GM06990 (cell line): ENCODE data around the gene CYP27B1.

Experiments used
- DNase-seq: peaks from one replicate; pipeline ENCODE4 v3.0.0-alpha.2; 2011; ENCODE audit not compliant: insufficient read length; ENCODE audit errors: extremely low read depth
- H3K27me3 ChIP-seq: replicated peaks from 2 replicates; pipeline ENCODE4 v1.6.0; 2011; ENCODE audit warnings: low read length; ENCODE audit not compliant: control insufficient read depth, insufficient read depth
- H3K36me3 ChIP-seq: 2 replicates; pipeline ENCODE4 v1.5.1; 2011; ENCODE audit warnings: low read length; ENCODE audit not compliant: control insufficient read depth, insufficient read depth
- H3K4me3 ChIP-seq: replicated peaks from 2 replicates; pipeline ENCODE4 v1.5.1; 2011; ENCODE audit warnings: low read depth, mild to moderate bottlenecking, control low read depth, low read length
- TF ChIP-seq, protein P1 (sequence below): IDR thresholded peaks from 2 replicates; pipeline ENCODE4 v1.5.1; 2011; ENCODE audit warnings: low read length, control low read depth, mild to moderate bottlenecking, inconsistent platforms; ENCODE audit not compliant: insufficient read depth, poor library complexity, severe bottlenecking

Gene CYP27B1

DNA sequence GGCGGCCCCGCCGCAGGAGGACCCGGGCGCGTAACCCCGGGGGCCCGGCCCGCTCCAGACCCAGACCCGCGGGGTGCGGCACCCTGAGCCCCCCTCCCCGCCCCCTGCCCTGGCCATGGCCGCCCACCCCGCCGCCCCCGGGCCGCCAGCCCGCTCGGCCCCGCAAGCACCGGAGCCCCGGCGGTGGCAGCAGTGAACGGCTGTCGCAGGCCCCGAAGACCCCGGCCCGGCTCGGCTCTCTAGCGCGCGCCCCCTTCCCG lies 11.8 kb downstream of the CYP27B1 start:
- peaks cover 12% of the 10 kb centered on the region for H3K36me3 ChIP-seq
- TF ChIP-seq, protein P1, sequence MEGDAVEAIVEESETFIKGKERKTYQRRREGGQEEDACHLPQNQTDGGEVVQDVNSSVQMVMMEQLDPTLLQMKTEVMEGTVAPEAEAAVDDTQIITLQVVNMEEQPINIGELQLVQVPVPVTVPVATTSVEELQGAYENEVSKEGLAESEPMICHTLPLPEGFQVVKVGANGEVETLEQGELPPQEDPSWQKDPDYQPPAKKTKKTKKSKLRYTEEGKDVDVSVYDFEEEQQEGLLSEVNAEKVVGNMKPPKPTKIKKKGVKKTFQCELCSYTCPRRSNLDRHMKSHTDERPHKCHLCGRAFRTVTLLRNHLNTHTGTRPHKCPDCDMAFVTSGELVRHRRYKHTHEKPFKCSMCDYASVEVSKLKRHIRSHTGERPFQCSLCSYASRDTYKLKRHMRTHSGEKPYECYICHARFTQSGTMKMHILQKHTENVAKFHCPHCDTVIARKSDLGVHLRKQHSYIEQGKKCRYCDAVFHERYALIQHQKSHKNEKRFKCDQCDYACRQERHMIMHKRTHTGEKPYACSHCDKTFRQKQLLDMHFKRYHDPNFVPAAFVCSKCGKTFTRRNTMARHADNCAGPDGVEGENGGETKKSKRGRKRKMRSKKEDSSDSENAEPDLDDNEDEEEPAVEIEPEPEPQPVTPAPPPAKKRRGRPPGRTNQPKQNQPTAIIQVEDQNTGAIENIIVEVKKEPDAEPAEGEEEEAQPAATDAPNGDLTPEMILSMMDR, result no peak

DNA sequence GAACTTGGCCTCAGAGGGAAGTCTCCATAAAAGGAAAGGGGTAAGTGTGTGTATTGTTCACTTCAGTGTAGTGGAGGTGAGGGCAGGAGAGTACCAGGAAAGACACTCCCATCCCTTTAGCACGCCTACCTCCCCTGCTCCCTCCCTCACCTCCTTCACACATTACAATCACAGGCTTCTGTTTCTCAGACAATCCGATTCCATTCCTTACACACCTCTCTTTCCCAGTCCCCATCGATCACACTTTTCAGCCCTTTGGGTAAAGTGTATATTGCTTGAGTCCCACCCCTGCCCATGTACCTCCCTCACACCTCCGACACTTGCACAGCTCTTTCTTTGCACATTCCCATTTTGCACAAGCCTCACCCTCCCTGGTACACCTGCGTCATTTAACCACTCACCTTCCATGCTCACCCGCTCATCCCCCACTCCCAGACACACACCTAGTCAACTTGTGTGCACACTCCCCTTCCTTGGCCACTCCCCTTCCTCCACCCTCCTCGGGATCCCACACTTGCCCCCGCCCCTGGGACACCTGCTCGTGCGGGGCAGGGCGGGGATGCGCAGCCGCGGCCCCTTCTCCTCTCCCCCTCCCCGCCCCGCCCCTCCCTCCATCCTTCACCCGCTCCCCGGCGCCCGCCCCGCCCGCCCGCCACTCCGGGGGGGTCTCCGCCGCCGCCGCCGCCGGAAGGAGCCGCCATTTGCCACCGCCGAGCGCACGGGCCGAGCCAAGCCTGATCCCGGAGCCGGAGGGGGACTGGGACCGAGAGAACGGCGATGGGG lies 12.3 kb downstream of the CYP27B1 start, which contains the start of gene MARCHF9:
Gene MARCHF9, plus strand, starts transcription at position 693 of the 783 bp plus-strand sequence. CDS start 426 bp downstream, outside the sequence.
- TF ChIP-seq, protein P1, result no peak
- Histone ChIP-seq H3K36me3 (peaks cover 12% of the 10 kb centered on the region), H3K4me3 (peak within 1 kb of the TSS; percentile 74), H3K27me3 (no peaks in the 10 kb centered on the region)
- peak; percentile 86 for DNase-seq

More for the DNA sequence above, 11.8 kb downstream of the CYP27B1 start:
- DNase-seq, result no peak
- H3K4me3 ChIP-seq, result peak overlapping the region; percentile 74
- no peaks in the 10 kb centered on the region for H3K27me3 ChIP-seq

DNA sequence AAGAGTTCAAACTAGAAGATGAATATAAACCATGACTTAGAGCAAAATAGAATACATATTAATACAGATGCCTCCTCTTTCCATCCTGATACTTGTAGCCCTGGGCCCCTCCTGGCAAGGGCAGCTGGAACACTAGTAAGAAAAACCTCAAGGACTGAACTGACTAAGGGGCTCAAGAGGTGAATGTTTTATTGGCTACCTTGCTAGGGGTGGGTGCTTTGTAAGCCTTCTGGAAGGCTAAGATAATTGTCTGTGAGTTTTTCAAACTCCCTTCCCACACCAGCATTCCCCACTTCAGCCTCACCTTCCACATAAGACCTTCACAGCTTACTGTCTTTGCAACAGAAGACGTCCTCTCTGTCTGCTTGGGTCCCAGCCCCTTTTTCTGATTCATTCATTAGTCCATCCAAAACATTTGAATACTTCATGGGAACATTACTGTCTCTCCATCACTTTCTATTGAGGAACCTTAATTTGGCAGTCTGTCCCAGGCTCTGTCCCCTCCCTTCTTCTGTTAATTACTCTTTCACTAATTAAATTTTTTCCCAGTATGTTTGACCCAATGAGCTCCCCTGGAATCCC lies 13.0 kb downstream of the CYP27B1 start:
- TF ChIP-seq, protein P1, result no peak
- no peak overlapping the region for H3K4me3 ChIP-seq
- H3K36me3 ChIP-seq, result peaks cover 12% of the 10 kb centered on the region
- no peak for DNase-seq
- no peaks in the 10 kb centered on the region for H3K27me3 ChIP-seq

DNA sequence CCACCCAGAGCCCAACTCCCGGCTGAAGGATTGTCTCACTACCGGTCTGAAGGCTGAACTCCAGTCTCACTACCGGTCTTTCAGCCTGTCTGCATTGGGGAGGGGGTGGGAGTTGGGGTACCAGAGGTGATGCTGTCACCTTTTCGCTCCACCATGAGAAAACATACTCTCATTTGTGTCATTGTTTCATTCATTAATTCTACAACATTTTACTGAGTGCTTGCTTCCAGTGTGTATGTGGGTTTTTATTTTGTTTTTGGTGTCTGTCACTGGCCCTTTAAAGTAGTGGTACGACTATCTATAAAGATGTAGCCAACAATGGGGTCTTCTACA lies 14.2 kb downstream of the CYP27B1 start:
- TF ChIP-seq, protein P1, result no peak
- H3K36me3 ChIP-seq, result peaks cover 10% of the 10 kb centered on the region
- H3K27me3 ChIP-seq, result no peaks in the 10 kb centered on the region
- H3K4me3 ChIP-seq, result peak overlapping the region; percentile 51
- DNase-seq, result no peak

DNA sequence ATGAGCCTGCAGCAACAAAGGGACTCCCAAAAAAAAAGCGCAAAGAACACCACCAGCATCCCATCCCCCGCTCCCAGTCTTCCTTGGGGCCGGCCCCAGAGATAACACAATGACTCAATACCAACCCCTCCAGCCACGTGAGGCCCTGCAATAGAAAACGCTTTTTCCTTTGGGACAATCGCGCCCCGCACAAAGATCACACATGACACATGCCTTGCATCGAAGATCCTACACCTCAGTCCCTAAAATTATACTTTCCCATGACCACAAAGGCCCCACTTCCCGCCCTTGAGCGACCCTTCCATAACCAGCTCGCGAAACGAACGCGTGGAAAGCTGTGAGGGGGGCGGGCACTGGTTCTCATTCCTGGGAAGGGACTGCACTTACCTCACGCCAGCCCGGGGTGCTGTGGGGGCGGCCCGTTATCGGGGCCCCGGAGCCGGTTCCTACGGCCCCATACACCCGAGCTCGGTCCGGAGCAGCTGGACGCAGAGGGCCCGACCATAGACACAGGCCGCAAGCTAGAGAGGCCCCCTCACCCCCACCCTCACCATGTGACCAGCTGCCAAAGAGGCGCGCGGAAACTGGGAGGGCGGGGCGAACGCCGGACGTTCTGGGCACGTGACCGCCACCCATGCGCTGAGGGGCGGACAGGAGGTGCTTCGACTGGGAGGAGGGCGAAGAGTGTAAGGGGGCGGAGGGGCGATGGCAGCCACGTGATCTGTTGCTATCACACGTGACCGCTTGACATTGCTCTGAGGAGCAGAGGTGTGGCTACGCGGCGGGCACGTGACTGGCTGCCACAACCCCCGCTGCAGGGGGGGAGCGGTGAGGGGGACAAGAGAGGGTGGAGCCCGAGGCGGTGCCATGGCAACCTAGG lies 14.8 kb downstream of the CYP27B1 start, which contains the start of gene CDK4:
Gene CDK4, minus strand, starts transcription at position 523 of the 880 bp plus-strand sequence. CDS start 593 bp downstream, outside the sequence.
- peaks cover 10% of the 10 kb centered on the region for H3K36me3 ChIP-seq
- TF ChIP-seq, protein P1, result no peak
- peak within 1 kb of the TSS; percentile 80 for H3K4me3 ChIP-seq
- DNase-seq, result peak; percentile 99
- no peaks in the 10 kb centered on the region for H3K27me3 ChIP-seq
